Suprapubic skin (tissue), 3 donors: ENCODE measurements around the gene MRPS34.

Source experiments
- CTCF ChIP-seq, 2 donors: fragments of 200-600 bp in 1 of 2; fragments of 450-650 bp in 1 of 2; sonication (generic) in 1 of 2; IDR thresholded peaks; one replicate each; pipeline ENCODE4 v1.5.1; 2016 to 2019; ENCODE audit warnings: antibody characterized with exemption in 2 of 2, mild to moderate bottlenecking in 1 of 2, moderate library complexity in 1 of 2
- EP300 ChIP-seq: sonication (generic); formaldehyde crosslinking; IDR thresholded peaks from one replicate; pipeline ENCODE4 v1.6.1; 2017; ENCODE audit warnings: antibody characterized with exemption

- no peak for TF ChIP-seq CTCF (IDR thresholded peaks at IDR 0.05)
- no peak for TF ChIP-seq EP300
These were observed 46.1 kb upstream of the MRPS34 start for GRCh38 chr16:1818873-1819525.
